HG03064 (cell line): ENCODE data around the gene RIF1.

Experiments used
- ATAC-seq: cut with Tn5 transposase; IDR thresholded peaks from one replicate; pipeline ENCODE4 v1.9.1; 2021; ENCODE audit warnings: low read depth; ENCODE audit not compliant: unreplicated experiment

The RIF1 gene

GRCh38 chr2:151409601-151410484, at the start of gene RIF1:
Gene RIF1 (plus strand): TSS chr2:151409902. CDS start chr2:151410424, 522 bp downstream.
- ATAC-seq: peak; percentile 97

GRCh38 chr2:151361674-151362370, 47.9 kb upstream of the RIF1 start:
- ATAC-seq: no peak

GRCh38 chr2:151363709-151364108, 46.0 kb upstream of the RIF1 start:
- ATAC-seq: no peak

- ATAC-seq: no peak
Measured at GRCh38 chr2:151367571-151367970, 42.1 kb upstream of the RIF1 start.

- peak; percentile 93 for ATAC-seq
Measured at GRCh38 chr2:151374436-151374835, 35.3 kb upstream of the RIF1 start.

GRCh38 chr2:151379169-151379568, 30.5 kb upstream of the RIF1 start:
- ATAC-seq: no peak

- ATAC-seq: no peak
Measured at GRCh38 chr2:151380580-151381235, 29.0 kb upstream of the RIF1 start.

GRCh38 chr2:151381266-151381665, 28.4 kb upstream of the RIF1 start:
- no peak for ATAC-seq

GRCh38 chr2:151388011-151388410, 21.7 kb upstream of the RIF1 start:
- no peak for ATAC-seq

- ATAC-seq: no peak
Measured at GRCh38 chr2:151391436-151391835, 18.3 kb upstream of the RIF1 start.

- ATAC-seq: no peak
Measured at GRCh38 chr2:151394509-151394908, 15.2 kb upstream of the RIF1 start.

GRCh38 chr2:151395509-151396374, 14.0 kb upstream of the RIF1 start:
- no peak for ATAC-seq

GRCh38 chr2:151399981-151400380, 9.7 kb upstream of the RIF1 start:
- ATAC-seq: no peak

GRCh38 chr2:151401149-151401548, 8.6 kb upstream of the RIF1 start:
- no peak for ATAC-seq

GRCh38 chr2:151403914-151404313, 5.8 kb upstream of the RIF1 start:
- no peak for ATAC-seq

GRCh38 chr2:151405376-151405775, 4.3 kb upstream of the RIF1 start:
- no peak for ATAC-seq

GRCh38 chr2:151407281-151407680, 2.4 kb upstream of the RIF1 start:
- ATAC-seq: no peak

GRCh38 chr2:151408788-151409600, 708 bp upstream of the RIF1 start:
- no peak for ATAC-seq

- ATAC-seq: peak; percentile 32
Measured at GRCh38 chr2:151410485-151410834, 758 bp downstream of the RIF1 start.

GRCh38 chr2:151417650-151418049, 7.9 kb downstream of the RIF1 start:
- ATAC-seq: no peak
